HG03095 (cell line): ENCODE data around the gene RAD23B.
A peak's percentile ranks its signal among the peaks of the same experiment; 100 is the strongest.

ENCODE experiments used
- ATAC-seq: cut with Tn5 transposase; IDR thresholded peaks from one replicate; pipeline ENCODE4 v1.9.1; 2021; ENCODE audit warnings: moderate library complexity; ENCODE audit not compliant: unreplicated experiment

RAD23B gene

DNA sequence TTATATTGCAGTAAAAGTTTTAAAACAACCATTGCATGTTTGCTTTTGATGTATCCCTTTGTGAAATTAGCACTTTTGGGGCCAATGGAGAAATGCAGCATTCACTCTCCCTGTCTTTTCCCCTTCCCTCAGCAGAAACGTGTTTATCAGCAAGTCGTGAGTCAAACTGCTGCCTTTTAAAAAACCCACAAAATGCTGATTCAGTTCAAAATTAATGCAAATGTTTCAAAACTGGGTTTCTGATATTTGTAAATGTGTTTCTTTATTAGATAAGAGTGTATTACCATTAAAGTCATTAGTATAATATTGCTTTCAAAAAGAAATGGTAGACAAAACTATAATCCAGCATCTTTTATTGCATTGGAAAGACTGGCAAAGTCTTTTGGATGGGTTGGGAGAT is 47.3 kb downstream of the RAD23B start:
- no peak for ATAC-seq

DNA sequence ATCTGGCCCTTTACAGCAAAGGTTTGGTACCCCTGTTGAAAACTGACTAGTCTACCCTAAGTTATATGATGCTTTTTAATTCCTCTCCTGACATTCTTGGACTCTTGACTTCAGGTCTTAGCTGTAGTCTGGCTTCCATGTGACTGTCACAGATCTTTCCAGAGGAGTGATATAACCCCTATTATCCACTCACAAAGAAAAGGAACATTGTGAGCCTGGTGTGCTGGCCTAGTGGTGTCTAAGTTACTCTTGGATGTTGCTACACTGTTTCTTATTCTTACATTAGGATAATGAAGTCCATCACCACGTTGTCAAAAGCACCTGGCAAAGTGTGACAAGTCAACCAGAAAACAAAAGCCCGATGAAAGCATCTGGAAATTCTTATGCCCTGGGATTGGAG is 49.8 kb downstream of the RAD23B start:
- no peak for ATAC-seq

DNA sequence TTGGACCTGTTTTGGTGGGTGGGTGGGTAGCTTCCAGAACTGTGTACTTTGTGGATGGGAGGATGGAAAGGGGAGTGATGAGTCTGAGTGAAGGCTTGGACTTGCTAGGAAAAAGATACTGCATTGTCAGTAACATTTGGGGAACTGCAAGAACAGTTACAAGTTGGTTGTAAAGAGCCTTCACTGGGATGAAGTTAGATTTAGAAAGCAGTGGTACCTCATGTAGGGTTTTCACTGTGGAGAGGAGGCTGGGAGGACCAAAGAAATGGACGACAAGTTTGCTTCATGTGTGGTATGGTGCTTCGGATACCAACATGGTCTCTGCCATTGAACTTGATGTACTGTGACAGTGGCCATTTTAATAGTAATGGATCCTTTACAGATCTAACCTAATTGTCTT is 50.3 kb downstream of the RAD23B start:
- no peak for ATAC-seq

DNA sequence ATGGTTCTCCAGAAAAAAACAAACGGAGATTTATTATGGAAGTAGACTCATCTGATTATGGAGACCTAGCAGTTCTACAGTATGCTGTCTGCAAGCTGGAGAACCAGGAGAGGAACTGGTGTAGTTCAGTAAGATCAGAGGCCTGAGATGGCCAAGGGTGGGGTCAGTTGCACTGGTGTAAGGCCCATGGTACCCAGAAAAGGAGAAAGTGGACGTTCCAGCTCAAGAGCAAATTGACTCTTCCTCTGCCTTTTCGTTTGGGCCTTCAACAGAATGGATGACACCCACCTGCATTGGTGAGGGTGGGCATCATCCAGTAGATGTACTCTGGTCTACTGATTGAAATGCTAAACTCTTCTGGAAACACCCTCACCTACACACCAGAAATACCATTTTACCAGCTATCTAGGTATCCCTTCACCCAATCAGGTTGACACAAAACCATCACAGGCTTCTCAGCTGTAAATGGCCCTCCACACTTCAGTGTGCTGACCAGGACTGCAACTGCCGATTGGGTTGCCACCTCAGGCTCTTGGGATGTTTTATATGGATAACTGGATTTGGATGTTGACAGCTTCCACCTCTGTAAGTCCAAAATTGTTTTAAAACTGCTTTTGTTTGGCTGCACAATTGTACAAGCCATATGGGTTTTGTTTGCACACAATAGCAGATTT is 51.2 kb downstream of the RAD23B start:
- ATAC-seq: no peak

DNA sequence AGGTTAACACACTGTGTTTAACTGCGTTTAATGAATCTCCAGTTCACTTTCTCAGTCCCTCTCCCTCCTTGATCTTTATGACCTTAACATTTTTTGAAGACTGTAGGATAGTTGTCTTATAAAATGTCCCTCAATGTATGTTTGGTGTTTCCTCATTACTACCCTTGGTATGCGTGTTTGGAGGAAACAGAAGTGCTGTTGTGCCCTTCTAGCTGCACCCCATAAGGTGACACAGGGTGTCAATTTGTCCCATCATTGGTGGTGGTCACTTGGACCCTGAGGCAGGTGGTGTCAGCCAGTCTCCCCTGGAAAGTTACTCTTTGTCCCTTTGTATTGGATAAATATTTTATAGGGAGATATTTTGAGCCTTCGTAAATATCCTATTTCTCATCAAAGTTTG is 52.3 kb downstream of the RAD23B start:
- no peak for ATAC-seq

DNA sequence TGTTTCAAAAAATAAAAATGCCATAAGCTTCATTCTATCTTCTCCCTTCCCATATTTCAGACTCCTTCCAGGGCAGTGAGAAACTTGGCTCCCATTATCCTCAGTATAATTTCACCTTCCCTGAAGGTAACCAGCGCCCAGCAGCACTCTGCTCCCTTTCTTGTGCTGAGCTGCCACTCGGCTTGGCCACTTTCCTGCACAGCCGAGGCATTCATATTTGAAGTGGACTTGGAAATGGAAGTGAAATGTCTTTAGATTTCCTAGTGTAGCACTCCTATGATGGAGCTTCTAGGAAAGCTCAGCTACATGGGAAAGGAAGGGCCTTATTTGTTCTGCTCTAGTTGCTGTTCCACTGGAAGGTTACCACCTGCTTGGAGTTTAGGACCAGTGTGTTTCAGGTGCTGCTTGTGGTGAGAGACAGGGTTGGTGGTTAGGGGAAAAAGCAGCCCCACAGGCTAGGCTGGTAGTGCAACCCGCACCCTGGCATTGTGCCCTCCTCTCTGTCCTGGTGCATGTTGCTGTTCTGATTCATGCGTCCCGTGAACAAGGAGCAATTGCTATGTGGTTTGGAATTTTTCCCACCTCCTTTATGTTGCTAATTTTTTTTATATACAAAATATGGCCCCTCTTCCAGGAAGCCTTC is 53.8 kb downstream of the RAD23B start:
- no peak for ATAC-seq

DNA sequence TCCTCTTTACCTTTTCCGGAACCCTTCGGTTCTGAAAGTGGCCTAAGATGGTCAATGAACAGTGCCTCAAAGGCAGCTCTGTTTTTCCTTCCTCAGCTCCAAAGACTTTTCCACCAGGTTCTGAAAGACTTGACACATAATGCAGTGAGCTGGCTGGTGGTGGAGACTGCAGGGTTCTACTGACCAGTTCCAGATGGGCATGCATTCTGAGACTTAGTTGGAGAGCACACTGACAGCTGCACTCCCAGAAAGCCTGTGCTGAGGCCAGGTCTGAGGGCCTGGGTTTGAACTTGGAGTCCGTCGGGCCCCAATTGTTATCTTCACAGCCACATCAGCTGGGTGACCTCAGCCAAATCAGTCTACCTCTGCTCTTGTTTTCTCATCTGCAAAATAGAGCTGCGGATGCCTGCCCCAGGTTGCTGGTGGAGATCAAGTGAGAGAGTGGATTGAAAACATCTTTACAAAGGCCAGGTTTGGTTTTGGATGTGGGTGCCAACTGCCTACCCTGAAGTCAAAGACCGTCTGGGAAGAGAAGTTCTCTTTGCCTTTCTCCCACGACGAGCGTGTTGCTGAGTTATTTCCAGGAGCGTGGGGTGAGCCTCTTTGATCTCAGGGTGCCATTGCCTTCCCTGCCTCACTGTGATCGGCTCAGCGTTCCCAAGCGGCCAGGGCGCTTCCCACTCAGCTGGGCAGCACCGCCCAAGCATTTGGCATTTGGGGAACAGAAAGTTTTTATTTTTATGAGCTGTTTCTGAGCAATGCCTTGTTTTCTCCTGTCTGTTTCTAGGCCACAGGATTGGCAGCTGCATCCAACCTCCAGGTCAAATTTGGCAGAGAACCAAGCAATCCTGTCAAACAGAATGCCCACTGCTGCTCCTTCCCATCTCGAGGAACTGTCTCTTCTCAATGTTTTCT is 54.9 kb downstream of the RAD23B start:
- ATAC-seq: no peak

DNA sequence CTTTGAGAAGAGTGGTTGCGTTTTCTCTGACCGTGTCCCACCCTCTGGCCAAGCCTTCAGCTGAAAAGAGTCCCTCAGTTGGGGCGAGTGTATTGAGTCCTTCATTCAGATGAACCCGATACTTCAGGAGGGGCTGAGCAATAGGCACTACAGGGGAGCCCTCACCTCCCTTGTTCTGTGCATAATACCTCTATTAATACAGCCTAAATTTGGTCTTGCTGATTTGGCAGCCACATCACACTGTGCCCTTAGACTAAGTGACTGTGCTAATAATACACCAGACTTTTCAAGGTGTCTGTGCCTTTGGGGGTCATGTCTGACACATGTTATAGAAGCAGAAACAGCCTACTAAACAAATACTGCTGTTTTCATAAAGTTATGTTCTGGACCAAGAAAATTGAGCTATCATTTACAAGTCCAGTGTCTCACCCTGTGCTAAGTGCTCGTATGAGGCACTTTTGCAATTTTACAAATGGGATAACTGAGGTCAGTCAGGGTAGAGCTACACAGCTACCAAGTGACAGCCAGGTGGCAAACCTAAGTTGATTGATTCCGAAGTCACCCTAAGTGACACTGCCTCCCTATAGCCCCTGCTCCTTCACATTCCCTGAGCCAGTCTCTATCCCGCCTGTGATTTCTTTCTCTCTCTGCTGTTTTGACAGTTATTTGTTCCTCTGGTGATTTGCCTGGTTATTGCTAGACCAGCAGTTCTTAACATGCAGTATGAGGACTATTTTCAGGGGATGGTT is 56.0 kb downstream of the RAD23B start:
- ATAC-seq: no peak

DNA sequence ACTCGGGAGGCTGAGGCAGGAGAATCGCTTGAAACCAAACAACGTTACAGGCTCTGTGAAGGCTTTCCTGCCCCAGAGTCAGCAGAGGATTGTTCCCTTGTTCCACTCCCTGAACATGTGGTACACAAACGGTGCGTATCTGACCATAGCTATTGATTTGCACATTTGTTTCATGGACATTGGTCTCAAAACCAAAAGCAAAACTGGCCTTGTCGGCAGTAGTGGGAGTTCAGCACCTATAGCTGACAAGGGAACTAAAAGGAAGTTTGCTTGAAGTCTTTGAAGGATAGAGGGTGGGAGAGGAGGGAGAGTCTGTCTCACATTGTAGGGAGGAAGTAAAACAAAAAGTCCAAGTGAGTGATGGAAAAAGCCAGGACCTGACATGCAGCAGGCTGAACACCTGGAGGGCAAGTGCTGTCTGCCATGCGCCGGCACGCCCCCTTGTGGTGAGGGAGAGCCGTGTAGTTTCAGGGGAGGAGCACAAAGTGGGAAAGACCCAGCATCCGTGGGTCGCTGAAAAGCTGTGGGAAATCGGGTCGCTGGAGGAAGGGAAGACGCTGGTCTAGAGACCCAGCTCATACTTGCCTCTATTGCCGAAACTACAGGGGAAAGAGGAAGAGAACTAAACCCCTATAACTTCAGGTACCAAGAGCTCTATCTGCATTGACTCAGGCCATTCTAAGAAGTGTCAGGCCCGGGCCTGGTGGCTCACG is 58.0 kb downstream of the RAD23B start:
- peak; percentile 74 for ATAC-seq

DNA sequence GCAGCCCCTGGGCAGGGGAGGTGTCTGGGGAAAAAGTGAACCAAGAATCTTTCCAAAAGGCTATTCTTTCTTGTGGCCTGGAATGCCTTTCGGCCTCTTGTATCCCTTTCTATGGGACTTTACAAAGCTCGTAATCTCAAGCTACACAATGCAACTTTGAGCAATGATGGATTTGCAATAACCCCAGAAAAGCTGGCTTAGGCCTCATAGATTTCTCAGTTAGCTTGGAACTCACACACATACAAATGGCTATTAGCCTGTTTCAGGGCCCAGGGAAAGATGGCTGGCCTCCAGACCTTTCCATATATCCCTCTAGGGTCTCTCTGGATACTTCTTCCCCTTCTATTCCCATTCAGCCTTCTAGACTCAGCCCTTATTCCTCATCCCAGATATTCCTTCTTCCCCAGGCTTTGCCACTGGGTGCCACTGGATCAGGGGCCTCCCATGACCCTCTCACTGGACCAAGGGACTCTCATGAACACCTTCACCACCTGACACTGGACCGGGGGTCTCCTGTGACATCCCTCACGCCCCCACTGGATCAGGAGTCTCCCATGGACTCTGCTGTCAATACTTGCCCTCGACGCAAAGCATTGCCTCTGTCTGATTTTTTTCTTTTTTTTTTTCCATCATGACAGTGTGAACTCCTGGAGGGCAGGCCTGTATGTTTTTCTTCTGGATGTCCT is 59.5 kb downstream of the RAD23B start:
- ATAC-seq: no peak

DNA sequence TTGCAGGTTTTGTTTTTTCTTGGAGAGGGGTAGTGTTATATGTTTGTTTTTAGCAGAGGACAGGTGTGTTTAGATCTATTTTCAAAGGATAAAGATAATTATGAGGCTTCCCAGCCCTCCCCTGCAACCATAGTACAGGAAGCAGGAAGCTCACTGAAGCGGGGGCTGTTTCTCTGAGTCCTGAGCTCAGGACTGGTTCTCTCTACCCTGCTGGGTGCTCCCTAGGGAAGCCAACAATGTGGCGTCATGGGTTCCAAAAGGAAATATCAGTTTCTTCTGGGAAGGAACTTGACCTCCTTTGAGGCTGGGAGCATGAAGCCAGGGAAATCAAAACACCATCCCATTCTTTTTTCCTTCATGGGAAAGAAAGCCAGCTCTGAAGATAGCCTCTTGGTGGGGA is 62.2 kb downstream of the RAD23B start:
- no peak for ATAC-seq

DNA sequence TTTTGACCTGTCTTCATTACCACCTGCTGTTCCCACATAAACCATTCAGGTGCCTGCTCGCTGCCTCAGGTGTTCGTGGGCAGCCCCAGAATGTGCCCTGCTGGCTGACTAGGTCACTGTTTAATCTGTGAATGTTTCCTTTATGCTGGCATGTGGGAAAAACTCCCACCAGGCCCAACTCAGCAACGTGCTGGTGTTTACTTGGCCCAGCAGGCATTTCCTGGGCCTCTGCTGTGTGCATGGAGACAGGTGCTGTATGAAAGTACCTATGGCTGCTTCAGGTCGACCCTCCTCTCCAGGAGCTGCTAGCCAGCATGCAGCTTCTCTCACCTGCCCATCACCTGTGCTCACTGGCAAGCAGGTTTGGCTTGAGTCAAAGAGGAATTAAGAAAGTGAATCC is 65.8 kb downstream of the RAD23B start:
- no peak for ATAC-seq

DNA sequence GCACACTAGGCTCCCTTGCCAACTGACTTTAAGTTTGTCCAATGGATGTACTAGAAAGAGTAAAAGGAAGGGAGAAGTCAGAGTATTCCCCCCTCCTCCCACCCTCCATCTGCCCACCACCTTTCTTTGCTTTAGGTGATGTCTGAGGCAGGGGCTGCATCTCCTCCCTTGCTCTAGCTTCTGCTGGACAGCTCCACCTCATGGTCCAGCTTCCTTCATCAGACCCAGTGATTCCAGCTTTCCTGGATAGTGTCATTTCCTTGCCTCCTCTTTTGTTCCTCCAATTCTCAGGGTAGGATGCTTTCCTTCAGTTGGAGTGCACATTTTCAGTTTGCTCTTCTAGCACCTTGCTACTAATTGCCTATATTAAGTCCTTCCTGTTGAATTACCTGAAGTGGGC is 67.4 kb downstream of the RAD23B start:
- no peak for ATAC-seq

DNA sequence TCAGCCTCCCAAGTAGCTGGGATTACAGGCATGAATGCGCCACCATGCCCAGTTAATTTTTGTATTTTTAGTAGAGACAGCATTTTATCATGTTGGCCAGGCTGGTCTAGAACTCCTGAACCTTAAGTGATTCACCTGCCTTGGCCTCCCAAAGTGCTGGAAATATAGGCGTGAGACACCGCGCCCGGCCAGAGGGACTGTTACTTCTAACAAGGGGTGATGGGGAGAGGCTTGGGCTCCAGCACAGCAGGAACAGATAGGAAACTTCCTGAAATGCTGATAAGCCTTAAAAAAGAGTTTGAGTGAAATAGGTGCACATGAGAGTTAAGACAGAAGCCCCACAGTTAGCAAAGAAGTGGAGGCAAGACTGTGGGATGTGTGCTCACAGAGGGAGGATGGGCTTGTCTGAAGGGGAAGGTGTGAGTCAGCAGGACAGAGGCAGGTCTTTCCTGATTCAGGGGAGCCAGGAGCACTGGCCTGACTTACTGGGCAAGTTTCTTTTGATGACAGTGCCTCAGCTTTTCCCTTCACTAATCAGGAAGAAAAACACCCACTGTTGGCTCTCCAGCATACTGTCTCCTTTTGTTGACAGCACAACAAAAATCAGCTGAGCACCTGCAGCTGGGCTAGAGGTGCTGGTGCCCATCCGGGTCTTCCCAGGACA is 68.4 kb downstream of the RAD23B start:
- ATAC-seq: no peak

DNA sequence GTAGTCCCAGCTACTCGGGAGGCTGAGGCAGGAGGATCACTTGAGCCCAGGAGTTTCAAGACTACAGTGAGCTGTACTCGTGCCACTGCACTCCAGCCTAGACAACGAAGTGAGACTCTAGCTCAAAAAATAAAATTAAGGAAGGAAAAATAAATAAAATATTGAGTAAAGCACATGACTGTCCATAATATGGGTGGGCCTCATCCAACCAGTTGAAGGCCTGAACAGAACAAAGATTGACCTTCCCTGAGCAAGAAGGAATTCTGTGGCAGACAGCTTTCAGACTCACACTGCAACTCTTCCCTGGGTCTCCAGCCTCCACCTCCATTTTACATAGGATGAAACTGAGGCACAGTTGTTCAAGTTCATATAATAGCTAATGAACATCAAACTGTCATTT is 72.3 kb downstream of the RAD23B start:
- ATAC-seq: no peak

DNA sequence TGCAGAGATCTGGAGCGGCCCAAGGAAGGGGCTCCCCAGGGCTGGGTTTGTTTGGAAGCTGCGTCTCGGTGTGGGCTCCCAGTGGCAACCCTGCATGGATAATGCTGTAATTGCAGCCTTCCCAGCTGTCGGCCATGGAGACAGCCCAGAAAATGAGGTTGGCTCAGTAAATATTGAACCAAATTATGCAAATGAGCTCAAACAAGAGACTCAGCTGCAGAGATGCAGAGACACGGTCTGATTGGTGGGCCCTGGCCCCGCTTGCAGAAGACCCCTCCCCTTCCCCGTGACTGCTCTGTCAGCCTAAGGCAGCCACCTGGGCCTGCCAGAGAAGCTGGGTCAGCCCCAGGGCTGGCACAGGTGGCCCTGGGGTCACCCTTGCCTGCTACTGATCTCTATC is 75.9 kb downstream of the RAD23B start:
- ATAC-seq: no peak

DNA sequence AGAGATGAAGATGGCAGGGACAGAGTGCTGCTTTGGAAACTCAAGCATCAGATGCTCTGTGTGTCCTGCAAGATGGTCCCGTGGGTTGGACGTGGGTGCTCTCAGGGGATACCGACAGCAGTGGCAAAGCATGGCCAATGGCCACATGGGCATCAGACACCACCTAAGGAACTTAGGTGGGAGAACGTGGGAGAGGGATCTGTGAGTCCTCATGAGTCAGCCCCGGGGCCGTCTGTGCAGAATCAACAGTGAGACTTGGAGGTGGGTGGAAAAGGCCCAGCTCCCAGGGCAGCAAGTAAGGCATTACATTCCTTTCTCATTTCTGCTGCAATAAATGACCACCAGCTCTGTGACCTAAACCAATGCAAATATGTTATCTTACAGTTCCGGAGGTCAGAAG is 77.0 kb downstream of the RAD23B start:
- no peak for ATAC-seq

DNA sequence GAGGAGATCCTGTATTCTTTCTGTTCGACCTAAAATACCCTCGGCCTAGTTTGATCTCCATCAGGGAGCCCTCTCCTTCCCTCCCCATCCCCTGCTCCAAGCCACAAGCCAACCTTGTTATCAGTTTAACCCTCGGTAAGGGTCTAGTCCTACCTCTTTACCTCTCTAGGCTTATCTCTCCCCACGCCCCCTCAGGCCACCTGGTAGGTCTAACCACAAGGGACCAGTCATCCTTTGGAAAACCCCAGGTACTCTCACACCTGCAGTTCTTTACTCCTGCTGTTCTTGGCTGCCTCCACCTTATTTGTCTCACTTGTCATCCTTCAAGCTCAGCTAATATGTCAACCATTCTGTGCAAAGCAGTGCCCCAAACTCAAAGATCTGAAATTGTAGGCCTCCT is 78.7 kb downstream of the RAD23B start:
- no peak for ATAC-seq

DNA sequence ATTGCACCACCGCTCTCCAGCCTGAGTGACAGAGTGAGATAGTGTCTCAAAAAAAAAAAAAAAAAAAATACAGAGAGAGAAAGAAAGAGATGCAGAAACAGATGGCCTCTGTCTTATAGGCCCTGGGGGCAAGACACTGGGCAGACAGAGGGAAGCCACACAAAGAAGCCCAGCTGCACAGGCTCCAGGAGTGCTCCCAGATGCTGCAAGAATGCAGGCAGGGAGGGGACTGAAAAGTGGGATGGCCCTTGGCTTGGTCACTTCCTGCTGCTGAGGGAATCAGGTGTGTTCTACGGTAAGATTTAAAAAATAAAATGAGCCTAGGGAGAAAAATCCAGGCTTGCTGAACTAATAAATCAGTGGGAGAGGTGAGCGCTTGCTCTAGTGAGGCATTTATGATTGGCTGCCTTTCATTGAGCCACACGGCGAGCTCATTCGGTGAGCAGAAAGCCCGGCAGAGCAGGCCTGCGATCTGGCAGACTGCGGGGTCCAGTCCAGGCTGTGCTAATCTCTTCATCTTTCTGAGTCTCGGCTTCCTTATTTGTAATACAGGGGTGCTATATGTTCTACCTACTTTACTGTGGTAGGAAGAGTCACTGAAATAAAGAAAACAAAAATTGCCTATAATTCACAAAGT is 80.6 kb downstream of the RAD23B start:
- no peak for ATAC-seq
